K562 (cell line): Measurements from ENCODE around the gene CAB39. TPM values are rescaled to one million over a fixed set of nuclear protein-coding genes. Genes with fewer than 3 reads are reported as not detected.

Experiments
- ATAC-seq: fragments of 200-7000 bp; cut with Tn5 transposase; 3 replicates; pipeline ENCODE4 v1.9.1; 2020; ENCODE audit warnings: moderate library complexity
- BruUV-seq: library from RNA; stranded (reverse); fragments of 400-500 nt; replicated peaks from 2 replicates; lab custom pipeline; 2021; lab: Mats Ljungman, UMichigan
- CTCF ChIA-PET: fragments of 300-600 bp; formaldehyde crosslinking; extraction: SDS; loops from one replicate; lab custom pipeline; 2021; ENCODE audit warnings: low intra/inter-chr PET ratio; lab: Yijun Ruan, JAX
- POLR2A ChIA-PET: fragments of 300-600, 350-650 bp; sonication (Branson Sonifier 250); formaldehyde crosslinking; extraction: SDS; loops from one replicate; lab custom pipeline; 2021; ENCODE audit warnings: antibody characterized with exemption, inconsistent platforms; lab: Yijun Ruan, JAX
- DNase-seq, 4 experiments: peaks; one replicate each; pipeline versions ENCODE4 v3.0.0 to v3.0.0-alpha.2; 2011 to 2018; ENCODE audit warnings: low spot score in 3 of 4, mixed read lengths in 3 of 4; ENCODE audit errors: extremely low read depth in 1 of 4
- FAIRE-seq: peaks from 2 replicates; lab custom pipeline; 2011; peaks lifted over from hg19 to GRCh38; lab: Jason Lieb, UNC
- H2AFZ ChIP-seq: 2 replicates; pipeline ENCODE4 v1.6.0; 2011; ENCODE audit warnings: low read depth, low read length, control low read depth, inconsistent platforms
- H3K27ac ChIP-seq: fragments of 200-600 bp; 3 replicates; pipeline ENCODE4 v1.8.0; 2011; ENCODE audit warnings: low read depth, mild to moderate bottlenecking, control low read depth, inconsistent platforms, low read length, moderate library complexity, mixed read lengths; ENCODE audit errors: extremely low read depth
- H3K27me3 ChIP-seq, 2 experiments: fragments of 300-600 bp in 1 of 2; 2 replicates in 1 of 2; 3 replicates in 1 of 2; pipeline versions ENCODE4 v1.6.0 to v1.8.0; 2011; ENCODE audit warnings: inconsistent platforms in 2 of 2, low read length in 2 of 2, mild to moderate bottlenecking in 1 of 2, mixed read lengths in 1 of 2, moderate library complexity in 1 of 2; ENCODE audit not compliant: control insufficient read depth in 2 of 2, insufficient read depth in 2 of 2
- H3K36me3 ChIP-seq: fragments of 300-600 bp; 3 replicates; pipeline ENCODE4 v1.8.0; 2011; ENCODE audit warnings: mild to moderate bottlenecking, low read length, inconsistent platforms; ENCODE audit not compliant: control insufficient read depth, insufficient read depth
- H3K4me1 ChIP-seq, 2 experiments: fragments of 200-600 bp in 1 of 2; replicated peaks in 1 of 2; 2 replicates in 1 of 2; 3 replicates in 1 of 2; pipeline versions ENCODE4 v1.5.1 to v1.8.0; 2011; ENCODE audit warnings: inconsistent platforms in 2 of 2, low read length in 2 of 2, mild to moderate bottlenecking in 1 of 2, mixed read lengths in 1 of 2, moderate library complexity in 1 of 2; ENCODE audit not compliant: control insufficient read depth in 2 of 2, insufficient read depth in 2 of 2
- H3K4me2 ChIP-seq: 2 replicates; pipeline ENCODE4 v1.6.1; 2011; ENCODE audit warnings: low read length, control low read depth, inconsistent platforms, mixed read lengths; ENCODE audit not compliant: insufficient read depth
- H3K4me3 ChIP-seq: fragments of 200-600 bp; sonication (generic), shearing (Covaris generic); 2 replicates; pipeline ENCODE4 v1.5.1; 2016; ENCODE audit warnings: control low read depth, inconsistent platforms
- H3K79me2 ChIP-seq: fragments of 200-600 bp; 3 replicates; pipeline ENCODE4 v1.8.0; 2011; ENCODE audit warnings: low read length, inconsistent platforms; ENCODE audit not compliant: control insufficient read depth, insufficient read depth
- H3K9ac ChIP-seq, 2 experiments: 2 replicates each; pipeline versions ENCODE4 v1.6.0 to v1.6.1; 2011; ENCODE audit warnings: low read depth in 2 of 2, low read length in 2 of 2, control low read depth in 1 of 2, inconsistent platforms in 1 of 2, mild to moderate bottlenecking in 1 of 2, mixed read lengths in 1 of 2; ENCODE audit not compliant: insufficient read depth in 1 of 2
- H3K9me1 ChIP-seq: one replicate; pipeline ENCODE4 v1.6.0; 2011; ENCODE audit warnings: inconsistent platforms, mild to moderate bottlenecking, low read length, moderate library complexity; ENCODE audit not compliant: control insufficient read depth, insufficient read depth
- H3K9me3 ChIP-seq: replicated peaks from 2 replicates; pipeline ENCODE4 v1.5.1; 2011; ENCODE audit warnings: low read depth, low read length, inconsistent platforms; ENCODE audit not compliant: control insufficient read depth, insufficient read depth
- H4K20me1 ChIP-seq: replicated peaks from 2 replicates; pipeline ENCODE4 v1.6.1; 2011; ENCODE audit warnings: low read length, inconsistent platforms, mixed read lengths; ENCODE audit not compliant: control insufficient read depth, insufficient read depth
- ATF1 ChIP-seq, 2 experiments: fragments of 450-650 bp in 1 of 2; IDR thresholded peaks; 2 replicates each; pipeline ENCODE4 v1.6.1; 2016; ENCODE audit warnings: missing compliant biosample characterization in 1 of 2, missing genetic modification characterization in 1 of 2
- FOXP1 ChIP-seq: sonication (generic); formaldehyde crosslinking; IDR thresholded peaks from 2 replicates; pipeline ENCODE4 v1.8.0; 2022; ENCODE audit warnings: mild to moderate bottlenecking, missing genetic modification reagents
- KAT7 ChIP-seq: sonication (generic); formaldehyde crosslinking; IDR thresholded peaks from 2 replicates; pipeline ENCODE4 v1.8.0; 2022; ENCODE audit warnings: missing genetic modification reagents, mild to moderate bottlenecking, borderline replicate concordance
- KLF13 ChIP-seq: fragments of 450-650 bp; IDR thresholded peaks from 2 replicates; pipeline ENCODE4 v1.6.1; 2016; ENCODE audit warnings: missing genetic modification characterization, low read depth, mild to moderate bottlenecking, missing compliant biosample characterization, moderate library complexity, borderline replicate concordance
- NR1H2 ChIP-seq: sonication (generic); formaldehyde crosslinking; IDR thresholded peaks from 2 replicates; pipeline ENCODE4 v1.4.0; 2020; ENCODE audit warnings: mild to moderate bottlenecking, missing genetic modification reagents
- RBM22 ChIP-seq: fragments of 200-400 bp; formaldehyde crosslinking; IDR thresholded peaks from 2 replicates; pipeline ENCODE4 v1.6.1; 2018; ENCODE audit warnings: low read length, low read depth; ENCODE audit not compliant: poor library complexity, severe bottlenecking
- SIN3B ChIP-seq: fragments of 450-650 bp; IDR thresholded peaks from 2 replicates; pipeline ENCODE4 v1.6.1; 2017; ENCODE audit warnings: low read depth, mild to moderate bottlenecking, moderate library complexity
- SMC3 ChIP-seq: conservative IDR thresholded peaks from 2 replicates; pipeline ENCODE4 v1.6.1; 2011; ENCODE audit warnings: low read depth, low read length, improper control_type of control experiment; ENCODE audit not compliant: insufficient read depth
- TCFL5 ChIP-seq: fragments of 250-450 bp; sonication (Bioruptor Pico); conservative IDR thresholded peaks from 2 replicates; pipeline ENCODE4 v1.6.1; 2021; ENCODE audit warnings: mild to moderate bottlenecking, moderate library complexity, matching md5 sums
- ZNF165 ChIP-seq: fragments of 250-450 bp; sonication (Bioruptor Pico); IDR thresholded peaks from 2 replicates; pipeline ENCODE4 v1.4.0; 2020; ENCODE audit warnings: borderline replicate concordance
- ZNF57 ChIP-seq: fragments of 450-650 bp; formaldehyde crosslinking; IDR thresholded peaks from 2 replicates; pipeline ENCODE4 v1.4.0; 2020; ENCODE audit warnings: mild to moderate bottlenecking, moderate library complexity
- WGBS: fragments of 100-300 bp; shearing (Covaris generic); methylation state at CpG from one replicate; pipeline ENCODE4 v1.1.6; 2016; ENCODE audit warnings: low coverage, mixed read lengths; ENCODE audit not compliant: insufficient coverage; ENCODE audit errors: missing lambda C conversion rate; 5-methylcytosine and 5-hydroxymethylcytosine counted together
- in situ Hi-C: fragments of 300-500 bp; cut with MboI; formaldehyde crosslinking; loops from 4 replicates; pipeline ENCODE4 v1.15.0; 2018; ENCODE audit warnings: inconsistent platforms, mixed read lengths
- intact Hi-C: fragments of 100-400 bp; cut with micrococcal nuclease; formaldehyde crosslinking; loops from 2 replicates; pipeline ENCODE4 v1.14.2; 2022
- polyA plus RNA-seq, 8 experiments: library from polyadenylated mRNA; depleted of rRNA in 4 of 8; stranded (reverse) in 5 of 8; unstranded in 3 of 8; fragments of >200 nt; fragmentation: Nextera tagmentation in 2 of 8; fragmentation: Illumina TruSeq in 1 of 8; extraction: Ambion mirVana in 2 of 8; extraction: Trizol in 1 of 8; gene quantifications; 2 replicates each; pipeline versions ENCODE4 v1.2.1 to v1.2.3, GENCODE V29; 2011 to 2014; ENCODE audit warnings: inconsistent platforms in 1 of 8, missing spikeins in 1 of 8
- total RNA-seq, 7 experiments: library from RNA; depleted of rRNA in 6 of 7; stranded (reverse); fragments of >200 nt in 6 of 7; fragmentation: Illumina TruSeq in 2 of 7; extraction: Trizol in 2 of 7; gene quantifications; 2 replicates each; pipeline versions ENCODE4 v1.2.1 to v1.2.3, GENCODE V29; 2011 to 2021; ENCODE audit warnings: low replicate concordance in 1 of 7
- TF ChIP-seq, protein P1 (sequence below): fragments of 450-650 bp; formaldehyde crosslinking; IDR thresholded peaks from 2 replicates; pipeline ENCODE4 v1.4.0; 2022; ENCODE audit warnings: mild to moderate bottlenecking, moderate library complexity

The CAB39 gene
- total and polyA plus RNA-seq, 9 of the 15 experiments (the other 6 are each of a cell fraction or from before 2014, with no cell fraction given): 27.2 to 94.4 (median 70.1) TPM

DNA sequence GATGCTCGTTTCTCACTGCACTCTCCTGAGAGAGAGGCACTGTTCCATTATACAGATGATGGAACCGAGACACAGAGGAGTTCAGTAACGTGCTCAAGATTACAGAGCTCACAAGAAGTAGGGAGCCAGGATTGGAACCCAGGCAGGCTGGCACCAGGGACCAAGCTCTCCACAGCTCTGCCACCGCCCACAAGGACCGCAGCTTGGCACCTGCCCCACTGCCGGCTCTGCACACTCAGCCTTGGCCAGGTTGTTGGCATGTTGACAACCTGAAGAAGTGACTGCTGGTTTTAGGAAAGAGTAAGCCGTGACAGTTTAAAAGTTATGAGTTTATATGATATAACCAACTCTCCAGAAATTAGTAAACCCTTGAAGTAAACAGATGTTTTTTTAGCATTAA, 104.1 kb downstream of the CAB39 start:
- ChIA-PET POLR2A (no interaction called here), CTCF (no interaction called here)
- no peak overlapping the region for H3K4me2 ChIP-seq
- 96% methylated on average over 7 of the region's 7 CpGs for WGBS
- H3K4me1 ChIP-seq: no peaks in the 10 kb centered on the region; a peak in 1 of 5 replicates
- no peak for FAIRE-seq
- no peak overlapping the region for H3K9ac ChIP-seq
- H3K27ac ChIP-seq: no peak overlapping the region
- no peaks in the 10 kb centered on the region for H4K20me1 ChIP-seq
- no peaks in the 10 kb centered on the region for H3K27me3 ChIP-seq
- no peaks in the 10 kb centered on the region for H3K9me1 ChIP-seq
- H3K36me3 ChIP-seq: peaks cover 82% of the 10 kb centered on the region
- DNase-seq: no peak
- intact Hi-C loops (no loop called here), in situ Hi-C loops (loop anchor here (25.0 kb wide), 1 partner anchor 804 kb away; no protein-coding TSS in a partner anchor)
- BruUV-seq: no TSS peak
- TF ChIP-seq RBM22 (no peak), ZNF57 (CRISPR knock-in tag) (no peak), TCFL5 (CRISPR knock-in tag) (no peak), NR1H2 (CRISPR knock-in tag) (no peak), KAT7 (CRISPR knock-in tag) (no peak), SMC3 (no peak), FOXP1 (CRISPR knock-in tag) (no peak), SIN3B (no peak), KLF13 (tag) (no peak), ZNF165 (no peak), ATF1 (CRISPR knock-in tag; IDR thresholded peaks at IDR 0.05) (no peak), ATF1 (tag; IDR thresholded peaks at IDR 0.05) (no peak)
- TF ChIP-seq, protein P1, sequence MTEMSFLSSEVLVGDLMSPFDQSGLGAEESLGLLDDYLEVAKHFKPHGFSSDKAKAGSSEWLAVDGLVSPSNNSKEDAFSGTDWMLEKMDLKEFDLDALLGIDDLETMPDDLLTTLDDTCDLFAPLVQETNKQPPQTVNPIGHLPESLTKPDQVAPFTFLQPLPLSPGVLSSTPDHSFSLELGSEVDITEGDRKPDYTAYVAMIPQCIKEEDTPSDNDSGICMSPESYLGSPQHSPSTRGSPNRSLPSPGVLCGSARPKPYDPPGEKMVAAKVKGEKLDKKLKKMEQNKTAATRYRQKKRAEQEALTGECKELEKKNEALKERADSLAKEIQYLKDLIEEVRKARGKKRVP (CRISPR knock-in tag): no peak
- TF ChIP-seq, all 486 proteins: peak for 0
- Histone ChIP-seq H3K4me3 (no peak overlapping the region), H3K9me3 (no peaks in the 10 kb centered on the region), H3K79me2 (no peaks in the 10 kb centered on the region), H2AFZ (no peak overlapping the region)
- ATAC-seq: no peak
